ENCODE measurements around the gene IL1F10. TPM values are rescaled to one million over a fixed set of nuclear protein-coding genes. Genes with fewer than 3 reads are reported as not detected.

Gene IL1F10
- total and polyA plus RNA-seq, 10 of the 15 experiments (the other 5 are each of a cell fraction or from before 2014, with no cell fraction given): not detected

DNA sequence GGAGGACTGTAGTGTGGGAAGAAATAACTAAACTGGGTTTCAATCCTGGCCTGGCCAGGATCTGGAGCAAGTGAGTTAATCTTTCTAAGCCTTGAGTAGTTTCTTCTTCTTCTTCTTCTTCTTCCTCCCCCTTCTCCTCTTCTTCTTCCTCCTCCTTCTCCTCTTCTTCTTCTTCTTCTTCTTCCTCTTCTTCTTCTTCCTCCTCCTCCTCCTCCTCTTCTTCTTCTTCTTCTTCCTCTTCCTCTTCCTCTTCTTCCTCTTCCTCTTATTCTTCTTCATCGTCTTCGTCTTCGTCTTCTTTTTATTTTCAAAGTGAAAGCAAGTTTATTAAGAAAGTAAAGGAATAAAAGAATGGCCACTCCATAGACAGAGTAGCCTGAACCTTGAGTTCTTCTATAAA is 53.1 kb downstream of the IL1F10 start:
- RAD21 ChIA-PET (ENCODE audit: unreplicated experiment): no interaction called here

More for the DNA sequence above, 53.1 kb downstream of the IL1F10 start:
- 0% methylated on average over 3 of the region's 3 CpGs for WGBS (ENCODE audit: insufficient coverage, insufficient replicate concordance, low lambda C conversion rate, missing lambda C conversion rate)
- Histone ChIP-seq H3K4me3 (no peak overlapping the region), H3K27me3 (replicated peaks in 1 of 2; ENCODE audit: control insufficient read depth in 2 of 2, insufficient read depth in 2 of 2, low read length in 1 of 2) (no peaks in the 10 kb centered on the region), H3K9me3 (replicated peaks; ENCODE audit: control insufficient read depth, insufficient read depth, low read length) (no peaks in the 10 kb centered on the region), H3K4me1 (ENCODE audit: control insufficient read depth, insufficient read depth, low read length) (peaks cover 21% of the 10 kb centered on the region), H3K79me2 (ENCODE audit: control insufficient read depth, insufficient read depth, low read length) (no peaks in the 10 kb centered on the region), H3K9ac (ENCODE audit: control insufficient read depth, insufficient read depth, low read length) (no peak overlapping the region), H3K27ac (ENCODE audit: control insufficient read depth, insufficient read depth) (no peak overlapping the region), H2AFZ (ENCODE audit: control insufficient read depth, low read depth, low read length) (no peak overlapping the region), H3K36me3 (ENCODE audit: control insufficient read depth in 2 of 2, insufficient read depth in 2 of 2, low read length in 1 of 2) (no peaks in the 10 kb centered on the region), H3K4me2 (ENCODE audit: control insufficient read depth, insufficient read depth) (no peak overlapping the region), H4K20me1 (ENCODE audit: control insufficient read depth, insufficient read depth) (no peaks in the 10 kb centered on the region)
- BruUV-seq (replicated peaks): no TSS peak
- TF ChIP-seq ZNF622 (IDR thresholded peaks at IDR 0.05) (no peak), ZBED1 (IDR thresholded peaks at IDR 0.05; ENCODE audit: borderline replicate concordance) (no peak), MEF2A (IDR thresholded peaks at IDR 0.05; ENCODE audit: insufficient read depth, low read depth, low read length) (no peak)
- TF ChIP-seq, protein P1, sequence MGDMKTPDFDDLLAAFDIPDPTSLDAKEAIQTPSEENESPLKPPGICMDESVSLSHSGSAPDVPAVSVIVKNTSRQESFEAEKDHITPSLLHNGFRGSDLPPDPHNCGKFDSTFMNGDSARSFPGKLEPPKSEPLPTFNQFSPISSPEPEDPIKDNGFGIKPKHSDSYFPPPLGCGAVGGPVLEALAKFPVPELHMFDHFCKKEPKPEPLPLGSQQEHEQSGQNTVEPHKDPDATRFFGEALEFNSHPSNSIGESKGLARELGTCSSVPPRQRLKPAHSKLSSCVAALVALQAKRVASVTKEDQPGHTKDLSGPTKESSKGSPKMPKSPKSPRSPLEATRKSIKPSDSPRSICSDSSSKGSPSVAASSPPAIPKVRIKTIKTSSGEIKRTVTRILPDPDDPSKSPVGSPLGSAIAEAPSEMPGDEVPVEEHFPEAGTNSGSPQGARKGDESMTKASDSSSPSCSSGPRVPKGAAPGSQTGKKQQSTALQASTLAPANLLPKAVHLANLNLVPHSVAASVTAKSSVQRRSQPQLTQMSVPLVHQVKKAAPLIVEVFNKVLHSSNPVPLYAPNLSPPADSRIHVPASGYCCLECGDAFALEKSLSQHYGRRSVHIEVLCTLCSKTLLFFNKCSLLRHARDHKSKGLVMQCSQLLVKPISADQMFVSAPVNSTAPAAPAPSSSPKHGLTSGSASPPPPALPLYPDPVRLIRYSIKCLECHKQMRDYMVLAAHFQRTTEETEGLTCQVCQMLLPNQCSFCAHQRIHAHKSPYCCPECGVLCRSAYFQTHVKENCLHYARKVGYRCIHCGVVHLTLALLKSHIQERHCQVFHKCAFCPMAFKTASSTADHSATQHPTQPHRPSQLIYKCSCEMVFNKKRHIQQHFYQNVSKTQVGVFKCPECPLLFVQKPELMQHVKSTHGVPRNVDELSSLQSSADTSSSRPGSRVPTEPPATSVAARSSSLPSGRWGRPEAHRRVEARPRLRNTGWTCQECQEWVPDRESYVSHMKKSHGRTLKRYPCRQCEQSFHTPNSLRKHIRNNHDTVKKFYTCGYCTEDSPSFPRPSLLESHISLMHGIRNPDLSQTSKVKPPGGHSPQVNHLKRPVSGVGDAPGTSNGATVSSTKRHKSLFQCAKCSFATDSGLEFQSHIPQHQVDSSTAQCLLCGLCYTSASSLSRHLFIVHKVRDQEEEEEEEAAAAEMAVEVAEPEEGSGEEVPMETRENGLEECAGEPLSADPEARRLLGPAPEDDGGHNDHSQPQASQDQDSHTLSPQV (IDR thresholded peaks at IDR 0.05): no peak
- POLR2A ChIA-PET: no interaction called here
- in situ Hi-C loops (cut with MboI): no loop called here
- SMC1A ChIA-PET (ENCODE audit: uncharacterized antibody, unreplicated experiment): interaction anchor here (1.3 kb wide), 1 partner anchor 79 kb away, joined by 3 read pairs; no protein-coding TSS in a partner anchor
- CTCF ChIA-PET: interaction anchor here (1.1 to 1.3 kb wide), 2 partner anchors 18 to 41 kb away, joined by 3 to 5 read pairs; no protein-coding TSS in a partner anchor
- ATAC-seq: no peak
- intact Hi-C loops (cut with micrococcal nuclease; ENCODE audit: unreplicated experiment): no loop called here
- no peak for DNase-seq (ENCODE audit: low read depth, low spot score)
- FAIRE-seq: no peak
